ENCODE data around the gene TXNRD2. TPM values are rescaled to one million over a fixed set of nuclear protein-coding genes. Genes with fewer than 3 reads are reported as not detected.

Gene TXNRD2
- total RNA-seq, 1 donor from 2014 or later, result 22.9 TPM

DNA sequence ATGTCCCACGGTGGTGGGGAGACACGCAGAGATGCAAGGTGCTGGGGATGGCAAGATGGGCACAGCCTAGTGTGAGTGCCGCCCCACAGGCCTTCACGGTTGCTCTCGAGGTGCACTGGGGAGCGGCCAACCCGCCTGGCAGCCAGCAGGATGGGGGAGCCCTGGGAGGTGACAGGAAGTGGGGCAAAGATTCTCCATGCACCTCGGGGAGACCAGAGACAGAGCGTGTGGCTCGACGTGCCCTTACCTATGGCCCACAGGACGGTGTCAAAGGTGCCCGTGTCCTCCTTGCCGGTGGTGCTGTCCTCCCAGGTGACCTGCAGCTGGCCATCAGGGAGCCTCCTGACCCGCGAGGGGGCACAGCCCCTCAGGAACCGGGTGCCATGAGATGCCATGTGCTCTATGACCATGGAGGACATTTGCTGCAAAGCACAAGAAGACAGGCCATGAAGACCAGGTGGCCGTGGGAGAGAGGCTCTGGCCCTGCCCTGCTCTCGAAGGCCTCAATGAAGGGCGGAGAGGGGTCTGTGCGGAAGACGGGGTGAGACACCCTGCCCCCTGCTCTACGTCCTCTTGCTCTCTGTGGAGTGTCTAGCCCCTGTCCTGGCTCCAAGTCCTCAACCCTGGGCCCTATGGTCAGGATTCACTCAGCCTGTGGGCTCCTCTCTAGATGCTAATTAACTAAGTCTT lies 46.3 kb downstream of the TXNRD2 start:
- DNase-seq (ENCODE audit: low spot score in 2 of 2, unreplicated experiment in 2 of 2), result no peak
- TF ChIP-seq, protein P1, sequence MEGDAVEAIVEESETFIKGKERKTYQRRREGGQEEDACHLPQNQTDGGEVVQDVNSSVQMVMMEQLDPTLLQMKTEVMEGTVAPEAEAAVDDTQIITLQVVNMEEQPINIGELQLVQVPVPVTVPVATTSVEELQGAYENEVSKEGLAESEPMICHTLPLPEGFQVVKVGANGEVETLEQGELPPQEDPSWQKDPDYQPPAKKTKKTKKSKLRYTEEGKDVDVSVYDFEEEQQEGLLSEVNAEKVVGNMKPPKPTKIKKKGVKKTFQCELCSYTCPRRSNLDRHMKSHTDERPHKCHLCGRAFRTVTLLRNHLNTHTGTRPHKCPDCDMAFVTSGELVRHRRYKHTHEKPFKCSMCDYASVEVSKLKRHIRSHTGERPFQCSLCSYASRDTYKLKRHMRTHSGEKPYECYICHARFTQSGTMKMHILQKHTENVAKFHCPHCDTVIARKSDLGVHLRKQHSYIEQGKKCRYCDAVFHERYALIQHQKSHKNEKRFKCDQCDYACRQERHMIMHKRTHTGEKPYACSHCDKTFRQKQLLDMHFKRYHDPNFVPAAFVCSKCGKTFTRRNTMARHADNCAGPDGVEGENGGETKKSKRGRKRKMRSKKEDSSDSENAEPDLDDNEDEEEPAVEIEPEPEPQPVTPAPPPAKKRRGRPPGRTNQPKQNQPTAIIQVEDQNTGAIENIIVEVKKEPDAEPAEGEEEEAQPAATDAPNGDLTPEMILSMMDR (IDR thresholded peaks at IDR 0.05; ENCODE audit: unreplicated experiment), result no peak
- peaks cover 23% of the 10 kb centered on the region for H3K4me1 Mint-ChIP-seq
- no peak overlapping the region for H3K27ac Mint-ChIP-seq
- no peaks in the 10 kb centered on the region for H3K27me3 Mint-ChIP-seq (ENCODE audit: low read depth)
- no peak overlapping the region for H3K4me3 Mint-ChIP-seq
- H3K9me3 Mint-ChIP-seq, result no peaks in the 10 kb centered on the region
- H3K36me3 Mint-ChIP-seq, result peaks cover 4% of the 10 kb centered on the region

DNA sequence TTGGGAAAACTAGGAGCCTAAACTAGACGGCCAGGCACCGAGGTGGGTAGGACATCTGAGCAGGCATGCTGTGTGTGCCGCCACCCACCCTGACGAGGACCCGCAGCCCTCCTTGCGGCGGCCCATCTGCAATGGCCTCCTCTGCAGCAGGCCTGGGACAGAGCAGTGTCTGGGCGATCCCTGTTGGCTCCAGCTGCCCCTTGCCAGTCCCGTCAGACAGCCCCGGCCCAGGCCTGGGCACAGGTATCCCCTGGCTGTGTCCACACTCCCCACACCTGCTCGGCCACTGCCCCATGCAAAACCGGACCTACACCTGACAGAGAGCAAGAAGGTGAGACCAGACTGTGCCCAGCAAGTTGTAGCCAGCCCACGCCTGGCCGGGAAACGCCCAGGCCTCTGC lies 48.3 kb downstream of the TXNRD2 start:
- Mint-ChIP-seq H3K27ac (no peak overlapping the region), H3K27me3 (ENCODE audit: low read depth) (peaks cover 2% of the 10 kb centered on the region), H3K4me3 (no peak overlapping the region), H3K4me1 (peaks cover 23% of the 10 kb centered on the region), H3K36me3 (peaks cover 4% of the 10 kb centered on the region), H3K9me3 (no peaks in the 10 kb centered on the region)
- TF ChIP-seq, protein P1 (IDR thresholded peaks at IDR 0.05; ENCODE audit: unreplicated experiment), result no peak
- no peak for DNase-seq (ENCODE audit: low spot score in 2 of 2, unreplicated experiment in 2 of 2)

DNA sequence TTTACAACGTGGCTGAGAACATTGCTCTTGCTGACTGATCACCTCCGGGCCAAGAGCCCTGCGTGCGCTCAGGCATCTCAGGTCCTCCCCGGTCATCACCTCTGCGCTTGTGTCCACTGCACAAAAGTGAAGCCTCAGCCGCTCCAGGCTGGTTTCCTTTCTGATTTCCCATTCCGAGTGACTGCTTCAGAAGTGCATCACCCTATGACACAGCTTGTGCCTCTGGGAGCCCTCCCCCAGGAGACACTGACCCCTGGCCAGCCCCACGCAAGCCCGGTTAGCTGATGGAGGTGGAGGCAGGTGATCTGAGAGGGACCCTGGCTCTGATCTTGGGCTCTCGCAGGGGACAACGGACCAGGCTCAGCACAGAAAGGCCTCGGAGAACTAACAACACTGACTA lies 48.7 kb downstream of the TXNRD2 start:
- Mint-ChIP-seq H3K27ac (no peak overlapping the region), H3K36me3 (peaks cover 4% of the 10 kb centered on the region), H3K4me3 (no peak overlapping the region), H3K27me3 (ENCODE audit: low read depth) (peaks cover 2% of the 10 kb centered on the region), H3K9me3 (no peaks in the 10 kb centered on the region), H3K4me1 (peaks cover 23% of the 10 kb centered on the region)
- TF ChIP-seq, protein P1 (IDR thresholded peaks at IDR 0.05; ENCODE audit: unreplicated experiment), result no peak
- DNase-seq (ENCODE audit: low spot score in 2 of 2, unreplicated experiment in 2 of 2), result no peak

DNA sequence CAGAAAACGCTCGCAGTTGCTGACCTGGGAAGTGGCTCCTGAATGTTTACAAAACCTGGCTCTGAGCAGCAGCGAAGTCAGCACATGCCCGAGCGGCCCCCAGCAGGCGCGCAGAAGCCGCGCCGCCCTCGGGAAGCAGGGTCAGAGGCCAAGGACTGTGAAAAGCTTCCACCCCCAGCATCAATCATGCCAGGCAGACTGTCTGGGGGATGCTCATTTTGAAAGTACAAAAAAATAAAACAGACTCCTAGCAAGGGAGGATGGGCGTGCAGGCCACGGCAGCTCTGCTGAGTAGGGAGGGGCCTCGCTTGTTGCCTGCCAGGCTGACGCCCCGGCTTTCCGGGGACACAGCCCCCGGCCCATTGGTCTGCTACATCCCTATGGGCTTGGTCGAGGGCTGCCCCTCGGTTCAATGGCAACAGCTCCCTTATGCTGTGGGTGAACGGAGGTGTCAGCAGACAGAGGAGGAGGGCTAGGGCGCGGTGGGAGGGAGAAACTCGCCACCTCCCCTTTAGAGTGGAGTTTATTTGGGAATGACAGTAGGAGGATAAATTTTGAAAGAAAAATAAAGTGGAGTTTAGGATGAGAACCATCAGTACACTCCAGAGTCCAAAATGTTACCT lies 49.2 kb downstream of the TXNRD2 start:
- H3K27me3 Mint-ChIP-seq (ENCODE audit: low read depth), result peaks cover 2% of the 10 kb centered on the region

DNA sequence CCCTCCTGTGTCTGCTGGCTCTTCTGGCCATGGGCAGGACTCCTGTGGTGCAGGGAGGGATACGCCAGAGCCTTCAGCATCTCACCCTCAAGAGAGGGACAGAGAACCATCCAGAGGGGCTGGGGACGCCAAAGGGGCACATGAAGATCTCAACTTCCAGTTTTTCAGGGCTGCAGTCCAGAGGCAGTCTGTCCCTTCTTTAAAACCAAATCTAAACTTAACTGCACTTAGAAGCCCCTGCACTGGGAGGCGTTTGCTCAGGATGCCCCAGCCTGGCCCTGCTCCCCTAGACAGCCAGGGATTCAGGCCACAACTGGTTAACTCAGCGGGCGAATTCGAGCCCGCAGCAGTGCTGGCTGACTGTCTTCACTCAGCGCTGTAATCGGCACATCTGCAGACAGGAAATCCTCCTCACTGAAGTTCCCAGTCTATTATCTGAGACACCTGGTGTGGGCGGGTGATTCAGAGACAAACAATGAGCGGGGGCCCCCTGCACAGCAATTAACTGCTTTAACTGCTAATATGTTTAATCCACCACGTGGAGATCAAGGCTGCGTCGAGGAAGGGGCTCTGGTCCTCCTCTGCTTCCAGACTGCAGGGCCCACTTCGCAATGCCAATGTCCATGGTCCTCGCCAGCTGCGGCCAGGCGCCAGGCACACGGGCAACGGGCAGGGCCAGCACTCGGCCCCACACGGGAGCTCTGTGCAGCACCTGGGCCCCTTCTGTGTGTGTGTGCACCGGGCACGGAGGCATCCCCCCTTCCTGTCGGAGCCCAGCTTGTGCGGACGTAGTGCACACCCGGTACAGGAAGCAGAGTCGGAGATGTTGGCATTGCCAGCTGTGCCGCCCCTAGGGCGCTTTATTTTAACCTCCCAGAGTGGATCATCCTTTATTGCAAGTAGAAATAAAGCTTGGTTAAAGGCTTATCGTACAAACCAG lies 50.0 kb downstream of the TXNRD2 start:
- Mint-ChIP-seq H3K9me3 (no peaks in the 10 kb centered on the region), H3K27me3 (ENCODE audit: low read depth) (peaks cover 2% of the 10 kb centered on the region), H3K4me1 (peaks cover 23% of the 10 kb centered on the region), H3K4me3 (peak overlapping the region; percentile 10), H3K36me3 (peaks cover 2% of the 10 kb centered on the region), H3K27ac (peak overlapping the region; percentile 34)
- TF ChIP-seq, protein P1 (IDR thresholded peaks at IDR 0.05; ENCODE audit: unreplicated experiment), result no peak
- DNase-seq (ENCODE audit: low spot score in 2 of 2, unreplicated experiment in 2 of 2), result no peak

More for the DNA sequence above, 49.2 kb downstream of the TXNRD2 start:
- H3K27ac Mint-ChIP-seq, result no peak overlapping the region
- peaks cover 23% of the 10 kb centered on the region for H3K4me1 Mint-ChIP-seq
- peak overlapping the region; percentile 20 for H3K4me3 Mint-ChIP-seq
- no peaks in the 10 kb centered on the region for H3K9me3 Mint-ChIP-seq
- peaks cover 3% of the 10 kb centered on the region for H3K36me3 Mint-ChIP-seq
- DNase-seq (ENCODE audit: low spot score in 2 of 2, unreplicated experiment in 2 of 2), result no peak
- TF ChIP-seq, protein P1 (IDR thresholded peaks at IDR 0.05; ENCODE audit: unreplicated experiment), result no peak
